ENCODE data around the gene LCN15. TPM values are rescaled to one million over a fixed set of nuclear protein-coding genes. Genes with fewer than 3 reads are reported as not detected.
A peak's percentile ranks its signal among the peaks of the same experiment; 100 is the strongest.

LCN15 gene
- total and polyA plus RNA-seq, 2 of the 13 experiments (the other 11 are each of a cell fraction or from before 2014, with no cell fraction given): 1.3 to 53.7 TPM

DNA sequence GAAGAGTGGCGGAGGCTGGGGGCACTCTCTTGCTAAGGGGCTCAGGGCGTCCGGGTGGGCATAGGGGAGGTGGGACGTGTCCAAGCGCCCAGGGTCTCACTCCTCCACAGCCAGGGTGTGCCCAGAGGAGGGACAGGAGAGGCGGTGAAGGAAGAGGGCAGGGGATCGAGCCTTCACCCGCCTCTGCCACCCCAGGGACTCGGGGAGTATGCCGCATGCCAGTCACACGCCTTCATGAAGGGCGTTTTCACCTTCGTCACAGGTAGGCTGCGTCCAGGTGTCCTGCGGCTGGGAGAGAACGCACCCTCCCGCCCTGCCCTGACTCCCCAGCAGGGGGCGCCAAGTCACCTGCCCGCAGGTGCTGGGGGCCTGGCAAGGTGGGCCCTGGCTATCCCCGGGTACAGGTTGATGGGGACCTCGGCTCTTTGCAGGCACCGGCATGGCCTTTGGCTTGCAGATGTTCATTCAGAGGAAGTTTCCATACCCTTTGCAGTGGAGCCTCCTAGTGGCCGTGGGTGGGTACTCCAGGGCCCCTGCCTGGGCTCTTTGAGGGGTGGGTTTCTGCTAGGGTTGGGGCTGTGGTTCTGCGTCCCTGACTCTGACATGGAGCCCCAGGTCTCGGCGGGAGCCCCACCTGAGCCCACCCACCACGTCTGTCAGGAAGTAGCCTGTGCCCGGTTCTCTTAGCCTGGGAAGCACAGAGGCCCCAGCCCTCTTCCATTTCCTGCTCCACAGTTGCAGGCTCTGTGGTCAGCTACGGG is 27.4 kb upstream of the LCN15 start (continued):
- TF ChIP-seq ZNF274 (CRISPR knock-in tag; IDR thresholded peaks at IDR 0.05) (0 out of 2 replicates have a peak, but pooled peaks have one; percentile 13), ZNF839 (CRISPR knock-in tag; IDR thresholded peaks at IDR 0.05; ENCODE audit: borderline replicate concordance) (peak; percentile 60; the same call in 1 of the 2 replicates), ZBTB20 (CRISPR knock-in tag; IDR thresholded peaks at IDR 0.05; ENCODE audit: borderline replicate concordance, low read depth) (0 out of 2 replicates have a peak, but pooled peaks have one; percentile 26), ZNF335 (CRISPR knock-in tag; IDR thresholded peaks at IDR 0.05) (peak; percentile 25; the same call in 1 of the 2 replicates), TMF1 (CRISPR knock-in tag; IDR thresholded peaks at IDR 0.05; ENCODE audit: low read depth) (0 out of 2 replicates have a peak, but pooled peaks have one; percentile 11), JUN (CRISPR knock-in tag; IDR thresholded peaks at IDR 0.05) (no peak), ZBTB37 (CRISPR knock-in tag; IDR thresholded peaks at IDR 0.05) (0 out of 2 replicates have a peak, but pooled peaks have one; percentile 48), ZNF431 (CRISPR knock-in tag; IDR thresholded peaks at IDR 0.05; ENCODE audit: borderline replicate concordance, low read depth) (0 out of 2 replicates have a peak, but pooled peaks have one; percentile 33), ZBTB42 (CRISPR knock-in tag; IDR thresholded peaks at IDR 0.05) (0 out of 2 replicates have a peak, but pooled peaks have one; percentile 24), ZFP37 (CRISPR knock-in tag; IDR thresholded peaks at IDR 0.05; ENCODE audit: borderline replicate concordance) (0 out of 2 replicates have a peak, but pooled peaks have one; percentile 54), HES4 (CRISPR knock-in tag; IDR thresholded peaks at IDR 0.05; ENCODE audit: borderline replicate concordance) (peak; percentile 81; the same call in 1 of the 2 replicates), JDP2 (CRISPR knock-in tag; IDR thresholded peaks at IDR 0.05; ENCODE audit: borderline replicate concordance) (no peak), KDM6A (CRISPR knock-in tag; IDR thresholded peaks at IDR 0.05; ENCODE audit: low read depth) (no peak), SIN3A (IDR thresholded peaks at IDR 0.05; ENCODE audit: borderline replicate concordance, low read depth, low read length) (no peak), ZNF775 (CRISPR knock-in tag; IDR thresholded peaks at IDR 0.05; ENCODE audit: borderline replicate concordance) (no peak), PRDM10 (CRISPR knock-in tag; IDR thresholded peaks at IDR 0.05; ENCODE audit: low read depth) (peak; percentile 5; the same call in 1 of the 2 replicates), RBM39 (IDR thresholded peaks at IDR 0.05; ENCODE audit: low read depth, low read length, poor library complexity, severe bottlenecking) (peak; percentile 37)
- TF ChIP-seq, protein P1, sequence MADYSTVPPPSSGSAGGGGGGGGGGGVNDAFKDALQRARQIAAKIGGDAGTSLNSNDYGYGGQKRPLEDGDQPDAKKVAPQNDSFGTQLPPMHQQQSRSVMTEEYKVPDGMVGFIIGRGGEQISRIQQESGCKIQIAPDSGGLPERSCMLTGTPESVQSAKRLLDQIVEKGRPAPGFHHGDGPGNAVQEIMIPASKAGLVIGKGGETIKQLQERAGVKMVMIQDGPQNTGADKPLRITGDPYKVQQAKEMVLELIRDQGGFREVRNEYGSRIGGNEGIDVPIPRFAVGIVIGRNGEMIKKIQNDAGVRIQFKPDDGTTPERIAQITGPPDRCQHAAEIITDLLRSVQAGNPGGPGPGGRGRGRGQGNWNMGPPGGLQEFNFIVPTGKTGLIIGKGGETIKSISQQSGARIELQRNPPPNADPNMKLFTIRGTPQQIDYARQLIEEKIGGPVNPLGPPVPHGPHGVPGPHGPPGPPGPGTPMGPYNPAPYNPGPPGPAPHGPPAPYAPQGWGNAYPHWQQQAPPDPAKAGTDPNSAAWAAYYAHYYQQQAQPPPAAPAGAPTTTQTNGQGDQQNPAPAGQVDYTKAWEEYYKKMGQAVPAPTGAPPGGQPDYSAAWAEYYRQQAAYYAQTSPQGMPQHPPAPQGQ (CRISPR knock-in tag; IDR thresholded peaks at IDR 0.05; ENCODE audit: borderline replicate concordance): no peak
- TF ChIP-seq, protein P2, sequence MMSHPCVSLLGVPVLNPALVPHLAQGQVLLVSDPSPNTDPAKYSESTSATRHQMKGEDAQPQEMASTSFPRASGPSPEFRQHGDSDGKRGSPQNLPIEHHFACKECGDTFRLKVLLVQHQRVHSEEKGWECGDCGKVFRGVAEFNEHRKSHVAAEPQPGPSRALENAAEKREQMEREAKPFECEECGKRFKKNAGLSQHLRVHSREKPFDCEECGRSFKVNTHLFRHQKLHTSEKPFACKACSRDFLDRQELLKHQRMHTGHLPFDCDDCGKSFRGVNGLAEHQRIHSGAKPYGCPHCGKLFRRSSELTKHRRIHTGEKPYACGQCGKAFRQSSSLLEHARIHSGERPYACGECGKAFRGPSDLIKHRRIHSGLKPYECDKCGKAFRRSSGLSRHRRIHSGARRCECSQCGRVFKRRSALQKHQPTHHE (CRISPR knock-in tag; IDR thresholded peaks at IDR 0.05; ENCODE audit: borderline replicate concordance): no peak
